ENCODE measurements around the gene NAP1L4.

The NAP1L4 gene

GRCh38 chr11:2963761-2964160 is 28.4 kb downstream of the NAP1L4 start:
- H3K4me3 ChIP-seq (replicated peaks; ENCODE audit: low read depth, low read length) = no peak overlapping the region
- DNase-seq (ENCODE audit: low read depth) = no peak
- no peak for TF ChIP-seq CTCF (IDR thresholded peaks at IDR 0.05; ENCODE audit: low read length, missing control alignments)

GRCh38 chr11:2963112-2963754 is 28.9 kb downstream of the NAP1L4 start:
- DNase-seq (ENCODE audit: low read depth) = no peak
- TF ChIP-seq CTCF (IDR thresholded peaks at IDR 0.05; ENCODE audit: low read length, missing control alignments) = no peak
- no peak overlapping the region for H3K4me3 ChIP-seq (replicated peaks; ENCODE audit: low read depth, low read length)

GRCh38 chr11:2961080-2961479 is 31.0 kb downstream of the NAP1L4 start:
- no peak overlapping the region for H3K4me3 ChIP-seq (replicated peaks; ENCODE audit: low read depth, low read length)
- no peak for DNase-seq (ENCODE audit: low read depth)
- TF ChIP-seq CTCF (IDR thresholded peaks at IDR 0.05; ENCODE audit: low read length, missing control alignments) = no peak

- DNase-seq (ENCODE audit: low read depth) = no peak
- H3K4me3 ChIP-seq (replicated peaks; ENCODE audit: low read depth, low read length) = no peak overlapping the region
- TF ChIP-seq CTCF (IDR thresholded peaks at IDR 0.05; ENCODE audit: low read length, missing control alignments) = no peak
These were observed 32.0 kb downstream of the NAP1L4 start for GRCh38 chr11:2960139-2960538.

- DNase-seq (ENCODE audit: low read depth) = no peak
- TF ChIP-seq CTCF (IDR thresholded peaks at IDR 0.05; ENCODE audit: low read length, missing control alignments) = no peak
- H3K4me3 ChIP-seq (replicated peaks; ENCODE audit: low read depth, low read length) = no peak overlapping the region
These were observed 33.9 kb downstream of the NAP1L4 start for GRCh38 chr11:2958251-2958650.

- no peak for DNase-seq (ENCODE audit: low read depth)
- no peak for TF ChIP-seq CTCF (IDR thresholded peaks at IDR 0.05; ENCODE audit: low read length, missing control alignments)
These were observed 36.1 kb downstream of the NAP1L4 start for GRCh38 chr11:2955906-2956476.

GRCh38 chr11:2954263-2954662 is 37.9 kb downstream of the NAP1L4 start:
- TF ChIP-seq CTCF (IDR thresholded peaks at IDR 0.05; ENCODE audit: low read length, missing control alignments) = no peak
- no peak overlapping the region for H3K4me3 ChIP-seq (replicated peaks; ENCODE audit: low read depth, low read length)
- no peak for DNase-seq (ENCODE audit: low read depth)

More at GRCh38 chr11:2955906-2956476, 36.1 kb downstream of the NAP1L4 start:
- H3K4me3 ChIP-seq (replicated peaks; ENCODE audit: low read depth, low read length) = no peak overlapping the region

All from fibroblast of pulmonary artery (primary cell).